ENCODE results near the gene CREB3L1. TPM values are rescaled to one million over a fixed set of nuclear protein-coding genes. Genes with fewer than 3 reads are reported as not detected.

The CREB3L1 gene
- total RNA-seq, 1 donor from 2014 or later = 0.43 TPM

DNA sequence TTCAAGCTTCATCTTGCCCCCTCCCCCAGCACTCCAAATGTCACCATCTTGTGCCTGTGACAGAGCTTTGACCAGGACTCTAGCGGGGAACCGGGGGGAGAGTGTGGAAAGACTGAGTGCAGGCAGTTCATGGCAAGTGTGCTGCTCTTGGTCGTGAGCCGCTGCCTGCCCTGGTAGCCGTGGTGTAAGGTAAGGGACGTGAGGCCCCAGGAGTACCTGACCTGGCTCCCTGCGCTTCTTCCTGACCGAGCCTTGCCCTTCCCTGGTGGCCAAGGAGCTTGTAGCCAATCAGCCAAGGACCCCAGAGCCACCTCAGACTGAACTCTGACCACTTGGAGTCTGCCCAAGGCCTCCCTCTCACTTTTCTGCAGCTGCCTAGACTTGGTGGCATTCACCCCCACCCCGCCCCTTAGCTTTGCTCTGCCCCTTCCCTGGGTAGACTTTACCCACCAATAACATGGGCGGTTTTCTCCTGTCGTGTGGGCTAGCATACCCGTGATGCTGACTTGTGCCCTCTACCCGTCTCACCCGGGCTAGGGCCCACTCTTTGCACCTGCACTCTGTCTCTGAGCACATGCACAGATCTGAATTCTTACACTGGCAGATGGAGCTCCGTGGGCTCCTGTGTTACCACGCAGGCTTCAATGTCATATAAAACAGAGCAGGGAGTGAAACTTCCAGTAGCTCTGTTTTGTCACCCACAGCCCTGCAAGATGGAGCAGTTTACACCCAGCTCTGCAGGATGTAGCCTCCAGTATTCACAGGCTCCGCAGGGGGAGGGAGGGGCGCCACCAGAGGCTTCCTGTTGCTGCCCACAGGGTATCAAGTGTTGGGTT, 71.3 kb downstream of the CREB3L1 start:
- Mint-ChIP-seq H3K9me3 (peaks cover 4% of the 10 kb centered on the region), H3K4me1 (peaks cover 55% of the 10 kb centered on the region), H3K27me3 (ENCODE audit: insufficient read depth, low read depth) (peaks cover 13% of the 10 kb centered on the region), H3K36me3 (no peaks in the 10 kb centered on the region), H3K27ac (no peak overlapping the region), H3K4me3 (peak overlapping the region; percentile 88)
- peaks cover 33% of the 10 kb centered on the region for H3K4me1 ChIP-seq
- H3K4me3 ChIP-seq = peak overlapping the region; percentile 93
- peaks cover 12% of the 10 kb centered on the region for H3K27me3 ChIP-seq
- H4K20me1 ChIP-seq (ENCODE audit: low read depth) = peaks cover 49% of the 10 kb centered on the region
- H3K36me3 ChIP-seq = no peaks in the 10 kb centered on the region
- no peaks in the 10 kb centered on the region for H3K9me3 ChIP-seq (ENCODE audit: low read depth)
- H3K4me2 ChIP-seq = peak overlapping the region; percentile 99
- H2AFZ ChIP-seq (replicated peaks) = no peak overlapping the region
- TF ChIP-seq EZH2phosphoT487 (IDR thresholded peaks at IDR 0.05) (no peak), EZH2 (IDR thresholded peaks at IDR 0.05) (no peak)
- TF ChIP-seq, protein P1, sequence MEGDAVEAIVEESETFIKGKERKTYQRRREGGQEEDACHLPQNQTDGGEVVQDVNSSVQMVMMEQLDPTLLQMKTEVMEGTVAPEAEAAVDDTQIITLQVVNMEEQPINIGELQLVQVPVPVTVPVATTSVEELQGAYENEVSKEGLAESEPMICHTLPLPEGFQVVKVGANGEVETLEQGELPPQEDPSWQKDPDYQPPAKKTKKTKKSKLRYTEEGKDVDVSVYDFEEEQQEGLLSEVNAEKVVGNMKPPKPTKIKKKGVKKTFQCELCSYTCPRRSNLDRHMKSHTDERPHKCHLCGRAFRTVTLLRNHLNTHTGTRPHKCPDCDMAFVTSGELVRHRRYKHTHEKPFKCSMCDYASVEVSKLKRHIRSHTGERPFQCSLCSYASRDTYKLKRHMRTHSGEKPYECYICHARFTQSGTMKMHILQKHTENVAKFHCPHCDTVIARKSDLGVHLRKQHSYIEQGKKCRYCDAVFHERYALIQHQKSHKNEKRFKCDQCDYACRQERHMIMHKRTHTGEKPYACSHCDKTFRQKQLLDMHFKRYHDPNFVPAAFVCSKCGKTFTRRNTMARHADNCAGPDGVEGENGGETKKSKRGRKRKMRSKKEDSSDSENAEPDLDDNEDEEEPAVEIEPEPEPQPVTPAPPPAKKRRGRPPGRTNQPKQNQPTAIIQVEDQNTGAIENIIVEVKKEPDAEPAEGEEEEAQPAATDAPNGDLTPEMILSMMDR (IDR thresholded peaks at IDR 0.05) = no peak
- no peak overlapping the region for H3K27ac ChIP-seq
- no peak overlapping the region for H3K9ac ChIP-seq
- H3K79me2 ChIP-seq (ENCODE audit: low read depth) = peaks cover 55% of the 10 kb centered on the region
- no peak for DNase-seq (ENCODE audit: low spot score)
- peaks cover 13% of the 10 kb centered on the region for H3F3A ChIP-seq (ENCODE audit: low read depth)

DNA sequence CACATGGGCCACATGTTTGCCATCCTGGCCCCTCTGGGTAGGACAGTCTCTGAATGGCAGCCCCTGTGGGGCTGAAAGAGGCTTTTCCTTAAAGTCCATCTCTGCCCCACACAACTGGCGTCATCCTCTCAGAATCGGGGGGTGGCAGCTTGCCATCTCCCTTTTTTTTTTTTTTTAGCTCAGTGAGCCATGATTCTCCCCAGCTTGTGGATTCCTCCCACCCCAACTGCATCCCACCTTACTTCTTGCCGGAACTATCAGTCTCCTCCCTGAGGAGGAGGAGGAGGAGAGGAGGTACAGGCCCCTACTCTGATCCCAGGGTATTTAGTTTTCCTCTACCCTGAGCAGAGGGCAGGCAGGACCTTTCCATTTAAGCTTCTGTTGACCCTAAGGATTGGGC, 73.2 kb downstream of the CREB3L1 start:
- Mint-ChIP-seq H3K27ac (no peak overlapping the region), H3K27me3 (ENCODE audit: insufficient read depth, low read depth) (peaks cover 10% of the 10 kb centered on the region), H3K36me3 (no peaks in the 10 kb centered on the region), H3K9me3 (peaks cover 4% of the 10 kb centered on the region), H3K4me1 (peaks cover 51% of the 10 kb centered on the region), H3K4me3 (no peak overlapping the region)
- peaks cover 26% of the 10 kb centered on the region for H3K4me1 ChIP-seq
- peaks cover 72% of the 10 kb centered on the region for H3K79me2 ChIP-seq (ENCODE audit: low read depth)
- no peak overlapping the region for H3K4me2 ChIP-seq
- peaks cover 12% of the 10 kb centered on the region for H3K27me3 ChIP-seq
- H4K20me1 ChIP-seq (ENCODE audit: low read depth) = peaks cover 49% of the 10 kb centered on the region
- H3K36me3 ChIP-seq = no peaks in the 10 kb centered on the region
- no peak overlapping the region for H2AFZ ChIP-seq (replicated peaks)
- no peak overlapping the region for H3K27ac ChIP-seq
- TF ChIP-seq, protein P1 (IDR thresholded peaks at IDR 0.05) = no peak
- no peak for TF ChIP-seq EZH2phosphoT487 (IDR thresholded peaks at IDR 0.05)
- TF ChIP-seq EZH2 (IDR thresholded peaks at IDR 0.05) = no peak
- no peaks in the 10 kb centered on the region for H3K9me3 ChIP-seq (ENCODE audit: low read depth)
- H3F3A ChIP-seq (ENCODE audit: low read depth) = peaks cover 17% of the 10 kb centered on the region
- H3K4me3 ChIP-seq = no peak overlapping the region
- no peak overlapping the region for H3K9ac ChIP-seq
- no peak for DNase-seq (ENCODE audit: low spot score)

DNA sequence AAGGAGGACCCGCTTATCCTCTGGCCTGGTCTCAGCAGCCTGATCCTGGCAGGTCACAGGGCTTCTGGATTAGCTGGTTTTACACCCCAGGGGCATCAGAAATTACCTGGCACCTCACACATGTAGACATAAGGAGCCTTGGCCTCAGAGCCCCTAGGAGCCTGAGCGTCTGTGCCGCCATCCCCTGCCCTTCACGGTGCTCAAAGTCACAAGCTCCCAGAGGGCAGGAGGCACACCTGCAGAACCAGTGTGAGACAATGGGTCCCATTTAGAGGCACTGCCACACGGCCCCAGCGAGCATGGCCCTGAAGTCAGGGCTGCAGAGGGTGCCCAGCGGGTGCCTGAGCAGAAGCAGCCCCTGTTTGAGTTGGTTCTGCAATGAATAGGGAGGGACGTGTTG, 73.7 kb downstream of the CREB3L1 start:
- peaks cover 13% of the 10 kb centered on the region for H3K27me3 Mint-ChIP-seq (ENCODE audit: insufficient read depth, low read depth)
- no peak overlapping the region for H3K9ac ChIP-seq
- no peaks in the 10 kb centered on the region for H3K9me3 ChIP-seq (ENCODE audit: low read depth)
- H3K4me3 ChIP-seq = no peak overlapping the region
- no peak overlapping the region for H3K4me2 ChIP-seq
- H3K27ac Mint-ChIP-seq = no peak overlapping the region
- no peak overlapping the region for H3K27ac ChIP-seq
- no peaks in the 10 kb centered on the region for H3K36me3 ChIP-seq
- H3K9me3 Mint-ChIP-seq = peaks cover 4% of the 10 kb centered on the region
- peaks cover 17% of the 10 kb centered on the region for H3F3A ChIP-seq (ENCODE audit: low read depth)
- peaks cover 76% of the 10 kb centered on the region for H3K79me2 ChIP-seq (ENCODE audit: low read depth)
- no peak overlapping the region for H2AFZ ChIP-seq (replicated peaks)
- peaks cover 53% of the 10 kb centered on the region for H3K4me1 Mint-ChIP-seq
- TF ChIP-seq EZH2phosphoT487 (IDR thresholded peaks at IDR 0.05) (no peak), EZH2 (IDR thresholded peaks at IDR 0.05) (no peak)
- TF ChIP-seq, protein P1 (IDR thresholded peaks at IDR 0.05) = no peak
- DNase-seq (ENCODE audit: low spot score) = no peak
- H3K4me3 Mint-ChIP-seq = no peak overlapping the region
- H3K36me3 Mint-ChIP-seq = no peaks in the 10 kb centered on the region
- H3K4me1 ChIP-seq = peaks cover 28% of the 10 kb centered on the region
- peaks cover 51% of the 10 kb centered on the region for H4K20me1 ChIP-seq (ENCODE audit: low read depth)
- H3K27me3 ChIP-seq = peaks cover 9% of the 10 kb centered on the region
